SK-N-SH treated with all-trans-retinoic acid at 6 μM for 48 hours (cell line): ENCODE measurements around the gene BRD9.
"Not testable (repeated sequence)": the region's sequence is repeated elsewhere in the genome, so short reads cannot be mapped to it uniquely, and the experiment has no call there.

Experiments
- ATAC-seq: fragments of 200-7000 bp; cut with Tn5 transposase; 3 replicates; pipeline ENCODE4 v1.9.1; 2020; ENCODE audit warnings: mild to moderate bottlenecking, moderate library complexity
- CSDC2 ChIP-seq: fragments of 250-450 bp; sonication (Bioruptor Pico); IDR thresholded peaks from 2 replicates; pipeline ENCODE4 v1.5.0; 2020; ENCODE audit warnings: mild to moderate bottlenecking, moderate library complexity
- ESRRG ChIP-seq: fragments of 250-450 bp; sonication (Bioruptor Pico); IDR thresholded peaks from 2 replicates; pipeline ENCODE4 v1.6.1; 2021; ENCODE audit warnings: mild to moderate bottlenecking
- GLIS3 ChIP-seq: fragments of 250-450 bp; sonication (Bioruptor Pico); IDR thresholded peaks from 2 replicates; pipeline ENCODE4 v1.5.0; 2020; ENCODE audit warnings: mild to moderate bottlenecking, moderate library complexity
- ISL1 ChIP-seq: fragments of 250-450 bp; sonication (Bioruptor Pico); IDR thresholded peaks from 2 replicates; pipeline ENCODE4 v2.1.2; 2022; ENCODE audit warnings: mild to moderate bottlenecking, moderate library complexity
- OSR1 ChIP-seq: fragments of 250-450 bp; sonication (Bioruptor Pico); IDR thresholded peaks from 2 replicates; pipeline ENCODE4 v1.8.0; 2022; ENCODE audit warnings: moderate library complexity, mild to moderate bottlenecking, inconsistent platforms
- PPARA ChIP-seq: fragments of 250-450 bp; sonication (Bioruptor Pico); IDR thresholded peaks from 2 replicates; pipeline ENCODE4 v1.5.0; 2020; ENCODE audit warnings: mild to moderate bottlenecking, borderline replicate concordance
- RARB ChIP-seq: fragments of 250-450 bp; sonication (Bioruptor Pico); IDR thresholded peaks from 2 replicates; pipeline ENCODE4 v1.8.0; 2021; ENCODE audit warnings: mild to moderate bottlenecking, moderate library complexity
- SNAI2 ChIP-seq: fragments of 250-450 bp; sonication (Bioruptor Pico); IDR thresholded peaks from 2 replicates; pipeline ENCODE4 v1.5.0; 2020; ENCODE audit warnings: mild to moderate bottlenecking, moderate library complexity
- TCF4 ChIP-seq: fragments of 250-450 bp; sonication (Bioruptor Pico); IDR thresholded peaks from 2 replicates; pipeline ENCODE4 v1.8.0; 2021; ENCODE audit warnings: mild to moderate bottlenecking, moderate library complexity, borderline replicate concordance
- TOX ChIP-seq: fragments of 250-450 bp; sonication (Bioruptor Pico); IDR thresholded peaks from 2 replicates; pipeline ENCODE4 v1.8.0; 2021; ENCODE audit warnings: mild to moderate bottlenecking, moderate library complexity, borderline replicate concordance
- ZC3H10 ChIP-seq: fragments of 250-450 bp; sonication (Bioruptor Pico); IDR thresholded peaks from 2 replicates; pipeline ENCODE4 v1.5.1; 2021; ENCODE audit warnings: mild to moderate bottlenecking, moderate library complexity
- ZFP3 ChIP-seq: fragments of 250-450 bp; sonication (Bioruptor Pico); IDR thresholded peaks from 2 replicates; pipeline ENCODE4 v1.5.0; 2020; ENCODE audit warnings: mild to moderate bottlenecking, moderate library complexity
- ZFP30 ChIP-seq: fragments of 450-650 bp; formaldehyde crosslinking; IDR thresholded peaks from 2 replicates; pipeline ENCODE4 v1.5.0; 2022; ENCODE audit warnings: mild to moderate bottlenecking, moderate library complexity
- ZNF70 ChIP-seq: fragments of 450-650 bp; formaldehyde crosslinking; IDR thresholded peaks from 2 replicates; pipeline ENCODE4 v1.5.0; 2020; ENCODE audit warnings: mild to moderate bottlenecking, moderate library complexity
- ZNF8 ChIP-seq: fragments of 450-650 bp; formaldehyde crosslinking; IDR thresholded peaks from 2 replicates; pipeline ENCODE4 v1.5.0; 2020; ENCODE audit warnings: mild to moderate bottlenecking, moderate library complexity
- TF ChIP-seq, protein P1 (sequence below): fragments of 250-450 bp; sonication (Bioruptor Pico); IDR thresholded peaks from 2 replicates; pipeline ENCODE4 v1.8.0; 2021; ENCODE audit warnings: low read depth, mild to moderate bottlenecking, moderate library complexity, borderline replicate concordance
- TF ChIP-seq, protein P2 (sequence below): fragments of 250-450 bp; sonication (Bioruptor Pico); IDR thresholded peaks from 2 replicates; pipeline ENCODE4 v1.5.1; 2021; ENCODE audit warnings: mild to moderate bottlenecking, moderate library complexity
- TF ChIP-seq, protein P3 (sequence below): fragments of 250-450 bp; sonication (Bioruptor Pico); IDR thresholded peaks from 2 replicates; pipeline ENCODE4 v1.8.0; 2020; ENCODE audit warnings: mild to moderate bottlenecking, moderate library complexity, borderline replicate concordance
- TF ChIP-seq, protein P4 (sequence below): fragments of 250-450 bp; sonication (Bioruptor Pico); IDR thresholded peaks from 2 replicates; pipeline ENCODE4 v1.5.1; 2020; ENCODE audit warnings: low read depth, mild to moderate bottlenecking, moderate library complexity

The BRD9 gene

DNA sequence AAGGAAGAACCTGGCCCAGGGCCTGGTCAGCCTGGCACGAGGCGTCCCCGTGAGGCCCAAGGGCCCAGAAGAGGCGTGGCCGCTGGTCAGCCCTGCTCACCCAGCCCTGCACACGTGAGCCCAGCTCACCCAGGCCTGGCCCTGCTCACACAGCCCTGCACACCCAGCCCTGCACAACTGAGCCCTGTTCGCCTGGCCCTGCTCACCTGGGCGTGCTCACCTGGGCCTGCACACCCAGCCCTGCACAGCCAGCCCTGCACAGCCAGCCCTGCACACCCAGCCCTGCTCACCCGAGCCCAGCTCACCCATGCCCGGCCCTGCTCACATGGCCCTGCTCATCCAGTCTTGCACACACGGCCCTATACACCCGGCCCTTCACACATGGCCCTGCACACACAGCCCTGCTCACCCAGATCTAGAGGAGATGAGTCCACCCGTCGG, 43.9 kb downstream of the BRD9 start:
- TF ChIP-seq GLIS3 (CRISPR knock-in tag): no peak
- no peak for TF ChIP-seq OSR1 (CRISPR knock-in tag)
- no peak for TF ChIP-seq RARB
- TF ChIP-seq PPARA: no peak
- TF ChIP-seq SNAI2 (CRISPR knock-in tag): no peak
- TF ChIP-seq ESRRG (CRISPR knock-in tag): no peak
- TF ChIP-seq, protein P1, sequence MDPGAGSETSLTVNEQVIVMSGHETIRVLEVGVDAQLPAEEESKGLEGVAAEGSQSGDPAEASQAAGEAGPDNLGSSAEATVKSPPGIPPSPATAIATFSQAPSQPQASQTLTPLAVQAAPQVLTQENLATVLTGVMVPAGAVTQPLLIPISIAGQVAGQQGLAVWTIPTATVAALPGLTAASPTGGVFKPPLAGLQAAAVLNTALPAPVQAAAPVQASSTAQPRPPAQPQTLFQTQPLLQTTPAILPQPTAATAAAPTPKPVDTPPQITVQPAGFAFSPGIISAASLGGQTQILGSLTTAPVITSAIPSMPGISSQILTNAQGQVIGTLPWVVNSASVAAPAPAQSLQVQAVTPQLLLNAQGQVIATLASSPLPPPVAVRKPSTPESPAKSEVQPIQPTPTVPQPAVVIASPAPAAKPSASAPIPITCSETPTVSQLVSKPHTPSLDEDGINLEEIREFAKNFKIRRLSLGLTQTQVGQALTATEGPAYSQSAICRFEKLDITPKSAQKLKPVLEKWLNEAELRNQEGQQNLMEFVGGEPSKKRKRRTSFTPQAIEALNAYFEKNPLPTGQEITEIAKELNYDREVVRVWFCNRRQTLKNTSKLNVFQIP: no peak
- TF ChIP-seq ZC3H10 (CRISPR knock-in tag): no peak
- TF ChIP-seq CSDC2 (CRISPR knock-in tag): no peak
- TF ChIP-seq TCF4 (CRISPR knock-in tag): no peak
- no peak for TF ChIP-seq ZNF8 (CRISPR knock-in tag)
- TF ChIP-seq ZFP30 (CRISPR knock-in tag): no peak
- no peak for TF ChIP-seq ISL1
- TF ChIP-seq, protein P2, sequence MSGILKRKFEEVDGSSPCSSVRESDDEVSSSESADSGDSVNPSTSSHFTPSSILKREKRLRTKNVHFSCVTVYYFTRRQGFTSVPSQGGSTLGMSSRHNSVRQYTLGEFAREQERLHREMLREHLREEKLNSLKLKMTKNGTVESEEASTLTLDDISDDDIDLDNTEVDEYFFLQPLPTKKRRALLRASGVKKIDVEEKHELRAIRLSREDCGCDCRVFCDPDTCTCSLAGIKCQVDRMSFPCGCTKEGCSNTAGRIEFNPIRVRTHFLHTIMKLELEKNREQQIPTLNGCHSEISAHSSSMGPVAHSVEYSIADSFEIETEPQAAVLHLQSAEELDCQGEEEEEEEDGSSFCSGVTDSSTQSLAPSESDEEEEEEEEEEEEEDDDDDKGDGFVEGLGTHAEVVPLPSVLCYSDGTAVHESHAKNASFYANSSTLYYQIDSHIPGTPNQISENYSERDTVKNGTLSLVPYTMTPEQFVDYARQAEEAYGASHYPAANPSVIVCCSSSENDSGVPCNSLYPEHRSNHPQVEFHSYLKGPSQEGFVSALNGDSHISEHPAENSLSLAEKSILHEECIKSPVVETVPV (CRISPR knock-in tag): no peak
- no peak for TF ChIP-seq TOX (CRISPR knock-in tag)
- no peak for TF ChIP-seq ZFP3
- TF ChIP-seq, protein P3, sequence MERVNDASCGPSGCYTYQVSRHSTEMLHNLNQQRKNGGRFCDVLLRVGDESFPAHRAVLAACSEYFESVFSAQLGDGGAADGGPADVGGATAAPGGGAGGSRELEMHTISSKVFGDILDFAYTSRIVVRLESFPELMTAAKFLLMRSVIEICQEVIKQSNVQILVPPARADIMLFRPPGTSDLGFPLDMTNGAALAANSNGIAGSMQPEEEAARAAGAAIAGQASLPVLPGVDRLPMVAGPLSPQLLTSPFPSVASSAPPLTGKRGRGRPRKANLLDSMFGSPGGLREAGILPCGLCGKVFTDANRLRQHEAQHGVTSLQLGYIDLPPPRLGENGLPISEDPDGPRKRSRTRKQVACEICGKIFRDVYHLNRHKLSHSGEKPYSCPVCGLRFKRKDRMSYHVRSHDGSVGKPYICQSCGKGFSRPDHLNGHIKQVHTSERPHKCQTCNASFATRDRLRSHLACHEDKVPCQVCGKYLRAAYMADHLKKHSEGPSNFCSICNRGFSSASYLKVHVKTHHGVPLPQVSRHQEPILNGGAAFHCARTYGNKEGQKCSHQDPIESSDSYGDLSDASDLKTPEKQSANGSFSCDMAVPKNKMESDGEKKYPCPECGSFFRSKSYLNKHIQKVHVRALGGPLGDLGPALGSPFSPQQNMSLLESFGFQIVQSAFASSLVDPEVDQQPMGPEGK (CRISPR knock-in tag): no peak
- TF ChIP-seq ZNF70: no peak
- TF ChIP-seq, protein P4, sequence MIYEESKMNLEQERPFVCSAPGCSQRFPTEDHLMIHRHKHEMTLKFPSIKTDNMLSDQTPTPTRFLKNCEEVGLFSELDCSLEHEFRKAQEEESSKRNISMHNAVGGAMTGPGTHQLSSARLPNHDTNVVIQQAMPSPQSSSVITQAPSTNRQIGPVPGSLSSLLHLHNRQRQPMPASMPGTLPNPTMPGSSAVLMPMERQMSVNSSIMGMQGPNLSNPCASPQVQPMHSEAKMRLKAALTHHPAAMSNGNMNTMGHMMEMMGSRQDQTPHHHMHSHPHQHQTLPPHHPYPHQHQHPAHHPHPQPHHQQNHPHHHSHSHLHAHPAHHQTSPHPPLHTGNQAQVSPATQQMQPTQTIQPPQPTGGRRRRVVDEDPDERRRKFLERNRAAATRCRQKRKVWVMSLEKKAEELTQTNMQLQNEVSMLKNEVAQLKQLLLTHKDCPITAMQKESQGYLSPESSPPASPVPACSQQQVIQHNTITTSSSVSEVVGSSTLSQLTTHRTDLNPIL (CRISPR knock-in tag): no peak
- TF ChIP-seq, all 23 proteins: peak for 0
- ATAC-seq: no peak

DNA sequence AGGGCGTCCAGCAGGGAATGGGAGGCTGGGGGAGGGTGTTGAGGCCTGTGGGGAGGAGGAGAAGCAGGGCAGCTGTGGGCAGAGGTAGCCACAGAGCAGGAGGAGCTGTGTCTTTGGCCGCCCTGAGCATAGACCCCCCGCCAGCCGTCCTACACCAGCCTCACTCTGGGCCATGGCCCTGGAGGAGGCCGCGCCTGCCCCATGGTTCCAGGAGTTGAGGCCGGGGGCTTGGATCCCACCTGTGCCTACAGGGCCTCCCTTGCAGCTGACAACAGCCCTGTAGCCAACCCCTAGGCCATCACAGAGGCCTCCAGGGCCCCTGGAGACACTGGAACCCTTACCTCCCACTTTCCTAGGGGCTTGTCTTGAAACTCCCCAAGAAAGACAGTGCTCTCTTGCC, 44.9 kb downstream of the BRD9 start:
- not testable (repeated sequence) for ATAC-seq

DNA sequence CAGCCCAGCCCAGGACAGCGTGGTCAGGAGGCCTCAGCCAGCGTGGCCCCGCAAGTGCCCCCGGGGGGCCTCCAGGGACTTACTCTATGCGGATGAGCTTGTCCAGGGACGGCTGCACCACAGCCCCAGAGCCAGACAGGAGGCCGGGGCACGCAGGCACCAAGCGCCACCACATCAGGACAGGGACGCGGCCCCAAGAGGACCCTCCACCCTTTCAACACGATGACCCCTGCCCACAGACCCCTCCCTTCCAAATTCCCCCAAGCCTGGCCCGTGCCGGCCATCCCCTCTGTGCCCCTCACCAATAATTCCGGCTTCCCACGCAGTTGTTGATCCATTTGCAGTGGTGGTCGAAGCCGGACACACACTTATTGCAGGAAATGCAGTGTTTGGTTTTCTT, 45.4 kb downstream of the BRD9 start:
- ATAC-seq: not testable (repeated sequence)

DNA sequence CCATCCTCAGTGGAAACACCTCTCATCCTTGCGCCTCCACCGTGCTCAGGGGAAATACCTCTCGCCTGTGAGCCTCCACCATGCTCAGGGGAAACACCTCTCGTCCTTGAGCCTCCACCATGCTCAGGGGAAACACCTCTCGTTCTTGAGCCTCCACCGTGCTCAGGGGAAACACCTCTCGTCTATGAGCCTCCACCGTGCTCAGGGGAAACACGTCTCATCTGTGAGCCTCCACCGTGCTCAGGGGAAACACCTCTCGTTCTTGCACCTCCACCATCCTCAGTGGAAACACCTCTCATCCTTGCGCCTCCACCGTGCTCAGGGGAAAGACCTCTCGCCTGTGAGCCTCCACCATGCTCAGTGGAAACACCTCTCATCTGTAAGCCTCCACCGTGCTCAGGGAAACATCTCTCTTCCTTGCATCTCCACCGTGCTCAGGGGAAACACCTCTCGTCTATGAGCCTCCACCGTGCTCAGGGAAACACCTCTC, 46.0 kb downstream of the BRD9 start:
- not testable (repeated sequence) for ATAC-seq

DNA sequence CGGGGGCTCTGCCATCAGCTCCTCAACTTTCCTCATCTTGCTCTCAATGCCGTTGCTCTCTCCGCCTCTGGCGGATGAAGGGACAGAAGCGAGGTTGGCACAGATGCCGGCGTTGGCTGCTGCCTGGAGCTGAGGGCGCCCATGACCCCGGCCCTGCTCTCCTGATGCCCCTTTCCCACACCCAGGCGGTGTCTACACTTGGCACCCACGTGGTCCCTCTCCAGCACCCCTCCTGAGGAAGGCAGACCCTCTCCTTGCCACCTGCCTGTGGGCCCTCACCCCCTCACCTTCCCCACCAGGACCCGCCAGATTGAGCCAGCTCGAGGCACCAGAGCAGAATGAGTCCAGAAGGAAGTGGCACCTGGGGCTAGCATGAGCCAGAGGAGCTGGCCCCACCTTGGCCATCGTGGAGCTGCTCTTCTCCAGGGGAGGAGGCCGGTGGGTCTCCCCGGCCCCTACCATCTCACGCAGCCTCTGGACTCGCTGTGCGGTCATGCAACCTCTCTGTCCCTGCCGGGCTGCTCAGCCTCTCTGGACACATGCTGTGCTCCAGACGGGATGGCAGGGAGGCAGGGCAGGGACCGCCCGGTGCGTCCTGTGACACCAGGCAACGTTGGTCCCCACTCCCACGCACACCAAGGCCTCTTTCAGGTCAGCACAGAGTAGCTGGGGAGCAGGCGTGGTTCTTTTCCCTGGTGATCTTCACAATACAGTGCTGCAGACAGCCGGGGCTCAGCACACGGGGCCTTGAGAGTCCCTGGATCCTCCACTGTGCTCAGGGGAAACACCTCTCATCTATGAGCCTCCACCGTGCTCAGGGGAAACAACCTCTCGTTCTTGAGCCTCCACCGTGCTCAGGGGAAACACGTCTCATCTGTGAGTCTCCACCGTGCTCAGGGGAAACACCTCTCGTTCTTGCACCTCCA, 46.7 kb downstream of the BRD9 start:
- not testable (repeated sequence) for ATAC-seq

DNA sequence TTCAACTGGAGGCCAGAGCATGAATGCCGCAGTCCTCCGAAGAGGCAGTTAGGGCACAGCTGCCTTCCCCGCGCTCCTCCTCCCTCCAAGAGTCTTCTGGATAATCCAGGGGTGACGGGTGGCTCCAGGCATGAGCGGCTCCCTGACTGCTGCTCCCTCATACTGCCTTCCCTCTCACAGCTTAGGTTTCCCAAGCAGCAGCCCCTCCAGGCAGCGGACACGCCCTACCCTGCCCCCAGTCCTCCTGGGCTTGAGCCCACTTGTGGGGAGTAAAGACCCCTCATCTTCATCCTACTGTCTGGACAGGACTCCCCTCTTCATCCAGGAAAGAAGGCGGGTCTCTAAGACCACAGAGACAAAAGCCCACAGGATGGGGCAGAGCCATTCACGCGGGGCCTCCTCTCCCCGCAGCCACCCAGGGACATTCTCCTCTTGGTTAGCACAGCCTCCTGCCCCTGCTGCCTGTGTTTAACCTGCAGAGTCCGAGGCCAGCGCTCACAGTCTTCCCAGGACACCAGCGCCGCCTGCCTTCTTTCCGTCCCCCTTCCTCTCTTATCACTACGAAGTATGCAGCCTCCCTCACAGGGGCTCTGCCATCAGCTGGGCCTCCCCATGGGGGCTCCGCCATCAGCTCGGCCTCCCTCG, 47.4 kb downstream of the BRD9 start:
- not testable (repeated sequence) for ATAC-seq

DNA sequence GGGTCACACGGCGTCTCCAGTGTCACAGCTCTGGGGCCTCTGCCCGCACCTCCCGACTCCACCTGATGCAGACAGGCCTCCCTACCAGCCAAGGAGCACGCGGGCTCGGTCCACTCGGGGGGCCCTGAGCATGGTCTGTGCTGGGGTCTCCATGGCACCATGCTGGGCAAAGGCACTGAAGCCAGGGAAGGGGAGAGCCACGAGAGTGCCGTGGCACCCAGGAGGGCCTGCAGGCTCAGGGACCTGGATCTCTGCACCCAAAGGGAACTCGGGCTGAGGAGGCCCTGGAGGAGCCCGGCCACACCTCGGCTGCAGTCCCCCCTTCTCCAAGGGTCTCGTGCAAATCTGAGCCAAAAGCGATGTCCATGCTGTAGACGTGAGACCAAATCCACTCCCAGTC, 48.2 kb downstream of the BRD9 start:
- not testable (repeated sequence) for ATAC-seq

DNA sequence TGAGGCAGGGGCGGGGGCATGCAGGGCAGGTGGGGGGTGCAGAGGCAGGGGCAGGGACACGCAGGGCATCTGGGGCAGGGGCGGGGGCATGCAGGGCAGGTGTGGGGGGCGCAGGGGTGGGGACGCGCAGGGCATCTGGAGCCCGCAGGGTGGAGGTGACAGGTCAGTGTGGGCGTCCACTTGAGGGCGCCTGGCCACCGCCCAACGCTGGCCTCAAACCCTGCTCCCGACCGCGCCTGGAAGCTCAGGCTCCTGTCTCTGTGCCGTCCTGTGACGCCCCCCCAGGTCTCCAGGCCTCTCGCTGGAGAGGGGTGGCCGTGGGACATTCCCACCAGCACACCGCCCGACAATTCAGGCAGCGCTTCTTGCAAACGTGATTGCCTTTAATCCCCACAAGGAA, 48.7 kb downstream of the BRD9 start:
- not testable (repeated sequence) for ATAC-seq

DNA sequence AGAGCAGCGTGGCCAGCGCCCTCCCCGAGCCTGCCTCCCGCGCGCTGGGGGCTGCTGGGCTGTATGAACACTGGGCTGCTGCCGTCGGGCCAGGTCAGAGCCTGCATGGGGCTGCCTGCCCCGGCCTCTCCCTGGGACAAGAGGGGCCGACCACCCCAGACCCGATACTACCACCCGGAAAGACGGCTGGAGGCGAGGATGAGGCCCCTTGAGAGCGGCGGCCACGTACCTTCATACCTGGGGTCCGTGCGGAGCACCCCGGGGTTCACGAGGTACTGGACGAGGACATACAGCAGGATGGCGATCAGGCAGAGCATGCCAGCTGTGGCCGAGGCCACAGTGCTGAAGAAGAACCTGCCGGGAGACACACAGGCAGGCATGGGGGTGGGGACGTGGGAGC, 49.2 kb downstream of the BRD9 start:
- ATAC-seq: not testable (repeated sequence)

DNA sequence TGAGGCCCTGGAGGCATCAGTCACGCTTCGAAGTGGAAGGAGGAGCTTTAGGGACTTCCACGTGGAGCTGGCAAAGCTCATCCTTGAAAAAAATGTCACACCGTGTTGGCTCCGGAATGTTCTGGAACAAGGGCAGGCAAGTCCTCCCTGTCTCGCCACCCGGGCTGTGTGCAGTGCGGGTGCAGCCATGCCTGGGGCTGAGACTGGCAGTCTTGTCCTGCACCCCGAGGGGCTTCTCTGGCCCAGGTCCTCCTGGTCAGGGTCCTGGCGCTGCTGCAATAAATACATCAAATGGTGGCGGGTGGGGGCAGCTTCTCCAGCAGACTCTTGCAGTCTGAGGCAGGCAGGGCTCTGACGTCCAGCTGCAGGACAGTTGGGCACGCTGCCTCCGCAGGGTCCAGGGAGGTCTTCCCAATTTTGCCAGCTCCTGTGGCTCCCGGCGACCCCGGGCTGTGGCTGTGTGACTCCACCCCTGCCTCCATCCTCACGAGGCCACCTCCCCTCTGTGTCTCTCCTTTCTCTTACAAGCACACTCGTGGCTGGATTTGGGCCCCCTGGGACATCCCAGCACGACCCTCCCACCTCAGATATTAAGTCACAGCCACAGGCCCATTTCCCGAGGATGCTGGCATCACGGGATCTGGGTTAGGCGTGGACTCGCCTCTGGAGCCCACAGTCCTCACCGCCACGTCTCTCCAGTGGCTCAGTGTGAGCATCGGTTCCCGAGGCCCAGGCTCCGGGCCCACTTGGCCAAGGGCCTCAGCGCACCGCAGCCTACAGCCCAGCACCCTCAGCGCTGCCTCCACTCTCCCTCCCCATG, 50.0 kb downstream of the BRD9 start:
- not testable (repeated sequence) for ATAC-seq
